Calu3 (cell line): Measurements from ENCODE around the gene UBB. TPM values are rescaled to one million over a fixed set of nuclear protein-coding genes. Genes with fewer than 3 reads are reported as not detected.

ENCODE experiments used
- BruUV-seq: library from RNA; stranded (reverse); fragments of 400-500 nt; replicated peaks from 2 replicates; lab custom pipeline; 2021; lab: Mats Ljungman, UMichigan
- CTCF ChIA-PET: fragments of 300-600 bp; sonication (Branson Sonifier 250); formaldehyde crosslinking; loops from one replicate; lab custom pipeline; 2022; ENCODE audit warnings: antibody characterized with exemption; lab: Charles Lee
- DNase-seq: peaks from one replicate; pipeline ENCODE4 v3.0.0; 2022
- H3K27ac Mint-ChIP-seq: one replicate; pipeline ENCODE4 v1.8.0; 2022; ENCODE audit warnings: mixed read lengths; ENCODE audit not compliant: unreplicated experiment
- H3K27me3 Mint-ChIP-seq: one replicate; pipeline ENCODE4 v1.8.0; 2022; ENCODE audit warnings: mixed read lengths; ENCODE audit not compliant: unreplicated experiment
- H3K36me3 Mint-ChIP-seq: one replicate; pipeline ENCODE4 v1.8.0; 2022; ENCODE audit warnings: mild to moderate bottlenecking, moderate library complexity, mixed read lengths; ENCODE audit not compliant: insufficient read depth, unreplicated experiment
- H3K4me1 Mint-ChIP-seq: one replicate; pipeline ENCODE4 v1.8.0; 2022; ENCODE audit warnings: mild to moderate bottlenecking, low read depth, mixed read lengths; ENCODE audit not compliant: unreplicated experiment
- H3K4me3 Mint-ChIP-seq: one replicate; pipeline ENCODE4 v1.8.0; 2022; ENCODE audit warnings: mild to moderate bottlenecking, low read depth, moderate library complexity, mixed read lengths; ENCODE audit not compliant: unreplicated experiment
- H3K9me3 Mint-ChIP-seq: one replicate; pipeline ENCODE4 v1.8.0; 2022; ENCODE audit warnings: low read depth, mixed read lengths; ENCODE audit not compliant: unreplicated experiment
- intact Hi-C: fragments of 100-400 bp; cut with micrococcal nuclease; formaldehyde crosslinking; loops from one replicate; pipeline ENCODE4 v1.10.0; 2022; ENCODE audit not compliant: unreplicated experiment
- total RNA-seq: library from RNA; stranded (reverse); gene quantifications from 2 replicates; pipeline ENCODE4 v1.2.3, GENCODE V29; 2022
- TF ChIP-seq, protein P1 (sequence below): fragments of 200-600 bp; IDR thresholded peaks from one replicate; pipeline ENCODE4 v1.8.0; 2022; ENCODE audit warnings: antibody characterized with exemption; ENCODE audit not compliant: unreplicated experiment

Gene UBB
- total RNA-seq, 1 experiment from 2014 or later = 1,004 TPM

GRCh38 chr17:16342979-16343378 is 37.9 kb upstream of the UBB start:
- no TSS peak for BruUV-seq
- DNase-seq = no peak
- Mint-ChIP-seq H3K4me1 (no peaks in the 10 kb centered on the region), H3K4me3 (no peak overlapping the region), H3K36me3 (no peaks in the 10 kb centered on the region), H3K27ac (no peak overlapping the region), H3K9me3 (no peaks in the 10 kb centered on the region), H3K27me3 (no peaks in the 10 kb centered on the region)
- intact Hi-C loops = no loop called here
- TF ChIP-seq, protein P1, sequence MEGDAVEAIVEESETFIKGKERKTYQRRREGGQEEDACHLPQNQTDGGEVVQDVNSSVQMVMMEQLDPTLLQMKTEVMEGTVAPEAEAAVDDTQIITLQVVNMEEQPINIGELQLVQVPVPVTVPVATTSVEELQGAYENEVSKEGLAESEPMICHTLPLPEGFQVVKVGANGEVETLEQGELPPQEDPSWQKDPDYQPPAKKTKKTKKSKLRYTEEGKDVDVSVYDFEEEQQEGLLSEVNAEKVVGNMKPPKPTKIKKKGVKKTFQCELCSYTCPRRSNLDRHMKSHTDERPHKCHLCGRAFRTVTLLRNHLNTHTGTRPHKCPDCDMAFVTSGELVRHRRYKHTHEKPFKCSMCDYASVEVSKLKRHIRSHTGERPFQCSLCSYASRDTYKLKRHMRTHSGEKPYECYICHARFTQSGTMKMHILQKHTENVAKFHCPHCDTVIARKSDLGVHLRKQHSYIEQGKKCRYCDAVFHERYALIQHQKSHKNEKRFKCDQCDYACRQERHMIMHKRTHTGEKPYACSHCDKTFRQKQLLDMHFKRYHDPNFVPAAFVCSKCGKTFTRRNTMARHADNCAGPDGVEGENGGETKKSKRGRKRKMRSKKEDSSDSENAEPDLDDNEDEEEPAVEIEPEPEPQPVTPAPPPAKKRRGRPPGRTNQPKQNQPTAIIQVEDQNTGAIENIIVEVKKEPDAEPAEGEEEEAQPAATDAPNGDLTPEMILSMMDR = no peak
- CTCF ChIA-PET = no interaction called here

- H3K36me3 Mint-ChIP-seq = no peaks in the 10 kb centered on the region
- DNase-seq = no peak
- no peaks in the 10 kb centered on the region for H3K4me1 Mint-ChIP-seq
- no peaks in the 10 kb centered on the region for H3K27me3 Mint-ChIP-seq
- intact Hi-C loops = no loop called here
- H3K9me3 Mint-ChIP-seq = no peaks in the 10 kb centered on the region
- no TSS peak for BruUV-seq
- no peak overlapping the region for H3K27ac Mint-ChIP-seq
- no peak overlapping the region for H3K4me3 Mint-ChIP-seq
- TF ChIP-seq, protein P1 = no peak
- CTCF ChIA-PET = no interaction called here
These were observed 37.3 kb upstream of the UBB start for GRCh38 chr17:16343569-16343968.

- intact Hi-C loops = no loop called here
- Mint-ChIP-seq H3K9me3 (no peaks in the 10 kb centered on the region), H3K27ac (no peak overlapping the region)
These were observed 35.3 kb upstream of the UBB start for GRCh38 chr17:16345565-16345964.

GRCh38 chr17:16346721-16347271 is 34.1 kb upstream of the UBB start:
- no peaks in the 10 kb centered on the region for H3K9me3 Mint-ChIP-seq
- H3K27me3 Mint-ChIP-seq = no peaks in the 10 kb centered on the region
- CTCF ChIA-PET = no interaction called here
- H3K27ac Mint-ChIP-seq = no peak overlapping the region
- no peak overlapping the region for H3K4me3 Mint-ChIP-seq
- peaks cover 6% of the 10 kb centered on the region for H3K36me3 Mint-ChIP-seq
- TF ChIP-seq, protein P1 = no peak
- no peak for DNase-seq
- intact Hi-C loops = no loop called here
- no peaks in the 10 kb centered on the region for H3K4me1 Mint-ChIP-seq
- BruUV-seq = no TSS peak

More at GRCh38 chr17:16345565-16345964, 35.3 kb upstream of the UBB start:
- Mint-ChIP-seq H3K4me3 (no peak overlapping the region), H3K27me3 (no peaks in the 10 kb centered on the region), H3K4me1 (no peaks in the 10 kb centered on the region), H3K36me3 (peaks cover 5% of the 10 kb centered on the region)
- no TSS peak for BruUV-seq
- TF ChIP-seq, protein P1 = no peak
- DNase-seq = no peak
- CTCF ChIA-PET = no interaction called here
